Glomerular visceral epithelial cell (primary cell): ENCODE measurements around the gene RERE.

Source experiments
- DNase-seq: peaks from one replicate; pipeline ENCODE4 v3.0.0-alpha.2; 2016; ENCODE audit errors: extremely low spot score

Gene RERE

GRCh38 chr1:8689431-8690252 is 127.8 kb downstream of the RERE start:
- DNase-seq: no peak

GRCh38 chr1:8687538-8687937 is 129.9 kb downstream of the RERE start:
- no peak for DNase-seq

- DNase-seq: no peak
Observed at GRCh38 chr1:8687039-8687438, 130.4 kb downstream of the RERE start.

GRCh38 chr1:8685463-8685862 is 132.0 kb downstream of the RERE start:
- DNase-seq: no peak

DNA sequence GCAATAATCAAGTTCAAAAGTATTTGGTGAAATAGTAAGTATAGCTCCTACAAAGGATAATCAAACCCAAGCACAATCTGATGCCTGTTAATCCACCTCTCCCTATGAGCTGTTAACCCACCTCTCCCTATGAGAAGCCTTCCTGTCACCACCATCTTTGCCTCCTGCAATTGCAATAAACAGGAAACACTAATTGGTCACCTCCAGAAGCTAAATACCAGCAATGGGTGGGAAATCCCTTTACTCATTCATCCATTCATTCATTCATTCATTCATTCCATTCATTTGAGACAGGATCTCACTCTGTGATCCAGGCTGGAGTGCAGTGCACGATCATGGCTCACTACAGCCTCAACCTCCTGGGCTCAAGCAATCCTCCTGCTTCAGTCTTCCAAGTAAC is 132.8 kb downstream of the RERE start:
- DNase-seq: no peak

DNA sequence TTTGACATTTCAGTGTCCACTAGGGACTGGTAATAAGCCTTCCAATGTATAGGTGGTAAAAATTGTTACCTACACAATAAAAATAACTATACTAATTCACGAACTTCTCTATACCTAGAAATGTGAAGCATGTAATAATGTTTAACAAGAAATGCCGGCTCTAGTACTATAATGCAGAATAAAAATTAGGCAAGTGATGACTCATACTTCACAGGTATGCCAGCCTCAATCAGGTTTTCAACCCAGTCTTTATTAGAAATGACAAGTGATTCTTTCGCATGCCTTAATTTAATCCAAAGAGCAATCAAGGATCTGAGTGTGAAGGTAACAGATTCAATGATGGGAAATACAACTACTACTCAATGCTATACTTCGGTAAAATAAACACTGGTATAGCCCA is 134.9 kb downstream of the RERE start:
- DNase-seq: no peak

GRCh38 chr1:8681911-8682310 is 135.5 kb downstream of the RERE start:
- no peak for DNase-seq

GRCh38 chr1:8680664-8681650 is 136.5 kb downstream of the RERE start:
- no peak for DNase-seq

DNA sequence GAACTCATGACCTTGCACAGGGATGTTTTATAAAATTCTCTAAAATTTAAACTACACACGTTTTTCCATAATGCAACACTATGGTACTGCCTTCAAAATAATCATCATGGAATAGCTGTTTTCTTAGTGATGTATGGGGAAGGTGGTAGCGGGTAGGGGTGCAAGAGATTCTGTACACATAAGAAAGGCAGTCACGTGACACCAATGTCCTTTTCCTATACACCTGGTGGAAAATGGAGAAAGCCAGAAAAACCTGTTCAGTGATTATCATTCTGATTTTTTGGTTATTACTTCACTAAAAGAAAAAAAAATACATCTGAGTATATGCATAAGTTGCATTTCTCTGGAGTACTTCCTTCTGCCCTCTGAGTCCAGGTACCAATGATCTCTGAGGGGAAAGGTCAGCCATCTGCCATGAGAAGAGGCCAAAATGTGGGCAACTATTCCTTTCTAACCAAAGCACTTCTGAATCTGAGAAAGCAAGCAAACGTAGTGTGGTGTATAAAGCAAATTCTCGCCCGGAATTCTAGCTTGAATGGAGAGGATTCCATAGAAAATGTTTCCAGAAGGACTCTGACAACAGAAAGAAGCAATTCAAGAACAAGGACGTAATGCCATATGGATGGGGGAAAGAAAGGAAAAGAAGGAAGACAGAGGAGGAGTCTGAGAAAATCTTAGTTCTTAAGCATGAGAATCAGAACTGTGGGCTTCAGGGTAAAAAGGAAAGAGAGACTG is 137.3 kb downstream of the RERE start:
- no peak for DNase-seq

GRCh38 chr1:8679395-8679800 is 138.0 kb downstream of the RERE start:
- peak; percentile 44 for DNase-seq

DNA sequence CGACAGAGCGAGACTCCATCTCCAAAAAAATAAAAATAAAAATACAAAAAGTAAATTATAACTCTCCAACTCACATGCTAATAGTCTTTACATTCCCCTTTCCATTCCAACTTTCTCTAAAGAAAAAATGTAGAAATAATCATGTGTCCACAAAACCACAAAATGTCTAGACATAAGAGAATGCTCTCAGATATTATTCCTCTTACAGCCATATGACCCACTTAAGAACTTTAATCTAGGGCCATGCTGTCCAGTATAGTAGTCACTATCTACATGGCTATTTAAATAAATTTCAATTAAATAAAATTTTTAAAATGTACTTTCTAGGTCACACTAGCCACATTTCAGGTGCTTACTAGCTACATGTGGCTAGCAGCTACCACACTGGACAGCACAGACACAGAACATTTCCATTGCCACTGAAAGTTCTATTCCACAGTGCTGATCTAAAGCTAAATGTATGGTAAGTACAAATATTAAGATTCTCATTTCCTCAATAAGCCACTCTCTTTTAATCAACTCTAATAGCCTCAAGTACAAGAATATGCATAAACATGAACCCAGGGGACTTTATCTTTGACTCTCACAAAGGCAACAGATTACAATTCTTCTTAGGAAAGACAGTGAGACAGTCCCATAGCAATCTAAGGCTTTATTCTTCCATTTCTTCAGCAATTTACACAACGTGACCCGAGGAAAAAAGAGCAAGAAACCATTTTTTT is 138.6 kb downstream of the RERE start:
- DNase-seq: no peak

GRCh38 chr1:8677782-8678181 is 139.7 kb downstream of the RERE start:
- no peak for DNase-seq

GRCh38 chr1:8676813-8677212 is 140.6 kb downstream of the RERE start:
- DNase-seq: no peak

DNA sequence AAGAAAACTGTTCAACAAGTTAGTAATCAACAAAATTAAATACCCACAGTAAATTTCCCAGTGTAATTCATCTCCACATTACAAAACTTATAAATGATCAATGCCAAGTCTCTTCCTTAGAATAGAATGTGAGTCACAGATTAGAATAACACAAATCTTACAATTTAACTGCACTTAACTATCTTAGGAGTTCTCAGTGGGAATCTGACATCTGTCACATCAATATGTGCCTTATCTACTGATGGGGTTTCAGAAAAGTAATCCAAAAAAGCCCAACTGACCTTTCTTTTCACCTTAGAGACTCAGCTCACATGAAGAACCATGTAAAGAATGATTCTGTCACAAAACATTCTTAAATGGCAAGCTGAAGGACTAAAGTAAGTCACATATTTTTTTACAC is 141.4 kb downstream of the RERE start:
- DNase-seq: no peak

DNA sequence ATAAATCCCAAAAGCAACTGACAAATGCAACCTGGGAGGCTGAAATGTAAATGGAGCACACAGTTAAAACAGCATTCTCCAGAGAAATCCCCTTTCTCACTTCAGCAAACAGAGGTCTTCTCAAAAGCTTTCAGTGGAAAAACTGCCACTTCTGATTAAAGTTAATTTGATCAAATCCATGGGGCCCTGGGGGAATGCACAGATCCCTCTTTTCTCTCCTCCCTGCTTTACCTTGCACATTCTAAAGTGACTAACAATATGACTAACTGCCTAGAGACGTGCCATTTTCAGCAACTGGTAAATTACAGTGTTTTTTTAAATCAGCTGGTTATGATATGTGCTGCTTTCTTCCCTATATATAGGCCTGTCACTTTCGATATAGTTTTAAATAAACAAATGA is 142.5 kb downstream of the RERE start:
- peak; percentile 44 for DNase-seq

DNA sequence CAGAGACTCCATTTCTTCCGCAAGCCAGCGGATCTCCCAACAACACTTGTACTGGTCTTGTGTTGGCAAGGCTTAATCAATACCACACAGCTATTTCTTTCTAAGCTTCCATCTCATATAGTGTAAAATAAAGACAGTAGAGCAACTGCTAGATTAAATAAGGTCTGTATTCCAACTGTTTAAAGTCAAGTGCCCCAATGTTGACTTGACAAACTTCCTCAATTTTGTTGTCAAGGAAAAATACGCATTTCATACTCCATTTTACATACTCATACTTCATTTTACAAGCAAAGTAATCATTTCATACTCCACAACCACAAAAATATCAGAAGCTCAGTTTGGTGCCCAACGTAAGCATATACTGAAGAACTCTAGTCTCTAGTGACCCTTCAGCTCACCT is 143.0 kb downstream of the RERE start:
- no peak for DNase-seq

- peak; percentile 62 for DNase-seq
Observed at GRCh38 chr1:8671306-8671917, 146.0 kb downstream of the RERE start.

DNA sequence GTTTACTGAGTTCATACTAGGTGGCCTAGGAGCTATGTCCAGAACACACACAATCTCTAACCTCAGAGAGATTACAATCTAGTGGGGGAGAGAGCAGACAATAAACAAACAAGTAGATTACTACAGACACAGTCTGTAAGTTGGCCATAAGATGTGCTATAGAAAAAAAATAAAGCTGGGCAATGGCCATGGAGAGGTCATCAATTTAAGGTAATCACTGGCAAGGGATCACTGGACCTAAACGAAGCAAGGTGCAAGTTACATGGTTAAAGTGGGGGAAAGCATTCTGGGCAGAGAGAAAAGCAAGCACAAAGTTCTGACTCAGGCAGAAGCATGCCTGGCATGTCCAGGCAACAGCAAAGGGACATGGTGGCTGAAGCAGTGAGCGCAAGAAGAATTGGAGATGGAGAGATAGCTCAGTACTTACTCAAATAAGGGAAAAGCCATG is 147.0 kb downstream of the RERE start:
- DNase-seq: peak; percentile 53

DNA sequence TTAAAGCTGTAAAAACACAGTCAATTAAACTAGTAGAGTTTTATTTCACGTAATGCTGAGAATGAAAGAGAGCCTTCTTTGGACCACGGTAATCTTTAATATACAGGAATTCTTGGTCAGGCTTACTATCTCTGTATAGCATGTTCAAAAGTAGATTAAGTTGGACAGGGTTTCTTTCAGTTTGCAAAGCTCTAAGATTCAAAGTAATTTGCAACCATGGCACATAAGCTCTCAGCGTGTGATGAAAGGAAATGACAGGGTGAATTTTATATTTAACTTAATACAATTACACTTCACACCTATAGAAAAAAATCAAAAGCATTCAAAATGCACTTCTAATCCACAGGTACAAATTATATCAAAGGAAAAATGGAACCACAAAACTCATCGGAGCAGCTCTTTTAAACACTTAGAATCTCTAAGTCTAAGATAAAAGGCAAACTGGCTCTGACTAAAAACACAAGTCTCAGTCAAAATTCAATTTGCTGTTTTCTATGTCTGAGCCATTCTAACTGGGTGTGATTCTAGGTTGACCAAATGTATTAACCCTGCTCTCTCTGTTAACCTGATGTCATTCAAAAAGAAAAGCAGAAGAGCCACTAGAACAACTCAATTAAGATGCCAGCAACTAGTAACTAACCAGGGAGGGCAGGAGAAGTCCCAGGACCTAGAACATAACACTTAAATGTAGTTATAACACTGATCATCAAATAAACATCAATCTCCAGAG is 147.7 kb downstream of the RERE start:
- no peak for DNase-seq
